A549 treated with ZK216348 at 1 μM for 4 hours (cell line): ENCODE results near the gene ASXL3. TPM values are rescaled to one million over a fixed set of nuclear protein-coding genes. Genes with fewer than 3 reads are reported as not detected.

Experiments used
- total RNA-seq: library from RNA; stranded (reverse); fragments of 200-300 nt; extraction: Qiagen RNA extraction; gene quantifications from 5 replicates; pipeline ENCODE4 v1.2.3, GENCODE V29; 2022; ENCODE audit warnings: low read depth

ASXL3 gene
- not detected in 5 replicates for total RNA-seq

DNA sequence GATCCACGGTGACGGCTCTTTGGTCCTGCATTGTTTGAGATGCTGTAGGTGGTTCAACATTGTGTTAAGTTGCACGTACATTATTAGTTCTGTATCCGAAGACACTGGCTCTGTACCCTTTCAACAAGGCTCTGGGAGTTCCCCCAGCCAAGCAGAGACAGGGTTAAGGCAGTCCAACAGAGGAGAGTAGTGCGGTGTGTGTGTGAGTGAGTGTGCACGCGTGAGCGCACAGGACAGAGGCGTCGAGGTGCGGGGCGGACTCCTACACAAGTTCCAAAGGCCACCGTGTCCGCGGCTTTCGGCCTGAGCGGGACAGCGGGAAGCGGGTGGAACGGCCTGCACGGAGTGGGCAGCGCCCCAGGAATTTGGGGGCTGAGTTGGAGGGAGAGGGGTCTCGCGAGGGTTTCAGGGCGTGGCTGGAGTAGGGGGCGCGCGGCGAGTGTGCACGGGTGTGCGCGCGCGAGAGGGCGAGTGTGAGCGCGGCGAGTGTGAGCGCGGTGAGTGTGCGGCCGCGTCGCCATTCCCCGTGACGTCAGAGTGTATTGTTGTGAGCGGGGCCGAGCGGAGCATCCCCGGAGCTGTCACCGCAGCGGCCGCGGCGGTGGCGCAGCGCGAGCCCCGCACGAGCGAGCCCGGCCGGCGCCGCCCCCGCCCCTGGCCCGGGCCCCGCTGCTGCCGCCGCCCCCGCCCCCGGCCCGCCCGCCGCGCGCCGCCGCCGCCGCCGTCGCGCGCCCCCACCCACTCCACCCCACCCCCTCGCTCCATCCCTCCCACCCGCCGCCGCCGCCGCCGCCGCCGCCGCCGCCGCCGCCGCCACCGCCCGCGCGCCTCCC, at the start of gene ASXL3:
TSS of gene ASXL3 (plus strand) at position 535 of the 833 bp plus-strand sequence. CDS start 413 bp downstream, outside the sequence.

Other genes with a start within 250 kb of the ASXL3 start
- gene CCDC178, start 137.5 kb upstream of the ASXL3 start, total RNA-seq = not detected in 5 replicates